HEK293 (cell line): ENCODE data around the gene PALD1.

ENCODE experiments used
- CTCF ChIA-PET: fragments of 350-600 bp; formaldehyde crosslinking; extraction: SDS; loops from one replicate; lab custom pipeline; 2021; ENCODE audit warnings: antibody characterized with exemption; lab: Yijun Ruan, JAX
- POLR2A ChIA-PET: fragments of 300-600 bp; formaldehyde crosslinking; extraction: SDS; loops from one replicate; lab custom pipeline; 2020; ENCODE audit warnings: antibody characterized with exemption, inconsistent platforms; lab: Yijun Ruan, JAX
- H3K27ac ChIP-seq: fragments of 200-500 bp; sonication (Bioruptor generic); 2 replicates; pipeline ENCODE4 v1.5.1; 2014; ENCODE audit warnings: low read depth, low read length, control low read depth, inconsistent platforms; ENCODE audit errors: extremely low read depth
- H3K36me3 ChIP-seq, 2 experiments: fragments of 200-500 bp in 1 of 2; sonication (Bioruptor generic) in 1 of 2; 1 replicate in 1 of 2; 2 replicates in 1 of 2; pipeline ENCODE4 v1.5.1; 2014 to 2017; ENCODE audit warnings: inconsistent platforms in 2 of 2, low read length in 2 of 2; ENCODE audit not compliant: control insufficient read depth in 2 of 2, insufficient read depth in 1 of 2
- H3K4me1 ChIP-seq: fragments of 200-500 bp; sonication (Bioruptor generic); 2 replicates; pipeline ENCODE4 v1.5.1; 2014; ENCODE audit warnings: mild to moderate bottlenecking, low read length, inconsistent platforms; ENCODE audit not compliant: control insufficient read depth, insufficient read depth
- H3K4me3 ChIP-seq: 2 replicates; pipeline ENCODE4 v1.5.1; 2011; ENCODE audit warnings: low read depth, mild to moderate bottlenecking, control low read depth, low read length, moderate library complexity
- H3K9me3 ChIP-seq: fragments of 200-500 bp; sonication (Bioruptor generic); 2 replicates; pipeline ENCODE4 v1.5.1; 2014; ENCODE audit warnings: low read depth, low read length, inconsistent platforms; ENCODE audit not compliant: control insufficient read depth, insufficient read depth
- BCL6B ChIP-seq: fragments of 450-650 bp; formaldehyde crosslinking; IDR thresholded peaks from 2 replicates; pipeline ENCODE4 v1.5.1; 2017; ENCODE audit warnings: missing biosample characterization, missing genetic modification characterization
- EGR2 ChIP-seq: fragments of 450-650 bp; formaldehyde crosslinking; IDR thresholded peaks from 2 replicates; pipeline ENCODE4 v1.5.1; 2016; ENCODE audit warnings: low read depth, missing biosample characterization, missing genetic modification characterization
- GFI1B ChIP-seq: fragments of 450-650 bp; formaldehyde crosslinking; IDR thresholded peaks from 2 replicates; pipeline ENCODE4 v1.5.1; 2016; ENCODE audit warnings: missing biosample characterization, missing genetic modification characterization
- GLIS1 ChIP-seq: fragments of 450-650 bp; formaldehyde crosslinking; IDR thresholded peaks from 2 replicates; pipeline ENCODE4 v1.5.1; 2016; ENCODE audit warnings: missing biosample characterization, missing genetic modification characterization
- HOXC10 ChIP-seq: sonication (generic); formaldehyde crosslinking; IDR thresholded peaks from 2 replicates; pipeline ENCODE4 v1.8.1; 2023; ENCODE audit warnings: mild to moderate bottlenecking, missing genetic modification reagents
- OVOL3 ChIP-seq: fragments of 450-650 bp; formaldehyde crosslinking; IDR thresholded peaks from 2 replicates; pipeline ENCODE4 v1.5.1; 2016; ENCODE audit warnings: missing biosample characterization, missing genetic modification characterization
- SALL2 ChIP-seq: fragments of 450-650 bp; formaldehyde crosslinking; IDR thresholded peaks from 2 replicates; pipeline ENCODE4 v1.5.0; 2017; ENCODE audit warnings: missing biosample characterization, mild to moderate bottlenecking, missing genetic modification characterization, borderline replicate concordance
- SCRT1 ChIP-seq: fragments of 450-650 bp; formaldehyde crosslinking; IDR thresholded peaks from 2 replicates; pipeline ENCODE4 v1.5.1; 2016; ENCODE audit warnings: missing biosample characterization, missing genetic modification characterization, borderline replicate concordance
- SP7 ChIP-seq: fragments of 450-650 bp; formaldehyde crosslinking; IDR thresholded peaks from 2 replicates; pipeline ENCODE4 v1.5.1; 2016; ENCODE audit warnings: missing biosample characterization, missing genetic modification characterization
- ZBTB20 ChIP-seq: fragments of 450-650 bp; formaldehyde crosslinking; IDR thresholded peaks from 2 replicates; pipeline ENCODE4 v1.5.1; 2016; ENCODE audit warnings: missing biosample characterization, missing genetic modification characterization
- ZFHX2 ChIP-seq: fragments of 450-650 bp; formaldehyde crosslinking; conservative IDR thresholded peaks from 2 replicates; pipeline ENCODE4 v1.5.1; 2016; ENCODE audit warnings: missing biosample characterization, missing genetic modification characterization
- ZFP41 ChIP-seq: fragments of 450-650 bp; formaldehyde crosslinking; IDR thresholded peaks from 2 replicates; pipeline ENCODE4 v1.5.1; 2016; ENCODE audit warnings: missing biosample characterization, missing genetic modification characterization, borderline replicate concordance
- ZIC2 ChIP-seq: fragments of 450-650 bp; formaldehyde crosslinking; IDR thresholded peaks from 2 replicates; pipeline ENCODE4 v1.5.1; 2016; ENCODE audit warnings: missing biosample characterization, missing genetic modification characterization
- ZNF174 ChIP-seq: fragments of 450-650 bp; formaldehyde crosslinking; IDR thresholded peaks from 2 replicates; pipeline ENCODE4 v1.5.0; 2017; ENCODE audit warnings: missing biosample characterization, mild to moderate bottlenecking, missing genetic modification characterization
- ZNF23 ChIP-seq: fragments of 450-650 bp; formaldehyde crosslinking; IDR thresholded peaks from 2 replicates; pipeline ENCODE4 v1.5.1; 2016; ENCODE audit warnings: missing biosample characterization, missing genetic modification characterization, borderline replicate concordance
- ZNF239 ChIP-seq: fragments of 450-650 bp; formaldehyde crosslinking; IDR thresholded peaks from 2 replicates; pipeline ENCODE4 v1.5.1; 2016; ENCODE audit warnings: missing biosample characterization, missing genetic modification characterization
- ZNF24 ChIP-seq: fragments of 450-650 bp; formaldehyde crosslinking; IDR thresholded peaks from 2 replicates; pipeline ENCODE4 v1.5.1; 2016; ENCODE audit warnings: missing biosample characterization, missing genetic modification characterization
- ZNF404 ChIP-seq: fragments of 450-650 bp; formaldehyde crosslinking; IDR thresholded peaks from 2 replicates; pipeline ENCODE4 v1.5.1; 2017; ENCODE audit warnings: missing biosample characterization, missing genetic modification characterization
- ZNF488 ChIP-seq: fragments of 450-650 bp; formaldehyde crosslinking; IDR thresholded peaks from 2 replicates; pipeline ENCODE4 v1.5.1; 2016; ENCODE audit warnings: missing biosample characterization, missing genetic modification characterization
- ZNF544 ChIP-seq: fragments of 450-650 bp; formaldehyde crosslinking; IDR thresholded peaks from 2 replicates; pipeline ENCODE4 v1.5.0; 2017; ENCODE audit warnings: missing biosample characterization, missing genetic modification characterization
- ZNF558 ChIP-seq: fragments of 450-650 bp; formaldehyde crosslinking; IDR thresholded peaks from 2 replicates; pipeline ENCODE4 v1.5.1; 2016; ENCODE audit warnings: missing biosample characterization, missing genetic modification characterization
- ZNF658 ChIP-seq: fragments of 450-650 bp; formaldehyde crosslinking; IDR thresholded peaks from 2 replicates; pipeline ENCODE4; 2016; ENCODE audit warnings: missing biosample characterization, missing genetic modification characterization
- ZNF791 ChIP-seq: fragments of 450-650 bp; formaldehyde crosslinking; IDR thresholded peaks from 2 replicates; pipeline ENCODE4 v1.5.1; 2016; ENCODE audit warnings: missing biosample characterization, missing genetic modification characterization
- ZNF830 ChIP-seq: fragments of 450-650 bp; IDR thresholded peaks from 2 replicates; pipeline ENCODE4 v1.5.0; 2018; ENCODE audit warnings: missing biosample characterization, missing genetic modification characterization, low read depth, mild to moderate bottlenecking, moderate library complexity
- ZSCAN5A ChIP-seq: fragments of 450-650 bp; formaldehyde crosslinking; IDR thresholded peaks from 2 replicates; pipeline ENCODE4 v1.5.1; 2016; ENCODE audit warnings: missing biosample characterization, missing genetic modification characterization
- ZXDB ChIP-seq: fragments of 450-650 bp; formaldehyde crosslinking; IDR thresholded peaks from 2 replicates; pipeline ENCODE4 v1.5.1; 2016; ENCODE audit warnings: missing biosample characterization, missing genetic modification characterization
- TF ChIP-seq, protein P1 (sequence below): fragments of 450-650 bp; IDR thresholded peaks from 2 replicates; pipeline ENCODE4 v1.5.1; 2018; ENCODE audit warnings: missing biosample characterization, missing genetic modification characterization
- TF ChIP-seq, protein P2 (sequence below): fragments of 450-650 bp; formaldehyde crosslinking; IDR thresholded peaks from 2 replicates; pipeline ENCODE4 v1.5.1; 2016; ENCODE audit warnings: missing biosample characterization, missing genetic modification characterization

The PALD1 gene

DNA sequence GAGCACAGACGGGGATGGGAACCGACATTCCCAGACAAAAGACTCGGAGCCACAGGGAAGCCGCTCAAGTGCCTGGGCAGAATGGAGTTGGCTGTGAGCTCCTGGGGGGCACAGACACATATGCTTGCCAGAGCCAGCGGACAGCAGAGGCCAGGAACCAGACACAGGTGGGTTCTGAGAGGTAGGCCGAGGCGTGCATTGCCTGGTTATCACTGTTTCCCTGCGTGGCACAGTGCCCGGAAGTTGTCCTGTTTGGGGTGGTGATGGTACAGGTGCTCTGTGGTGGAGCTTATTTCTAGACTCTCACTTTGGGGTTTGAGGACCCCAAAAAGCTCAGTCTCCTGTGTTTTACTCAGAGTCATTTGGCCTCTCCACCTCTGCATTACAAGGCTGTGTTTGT lies 2.5 kb downstream of the PALD1 start:
- peaks cover 6% of the 10 kb centered on the region for H3K4me1 ChIP-seq
- POLR2A ChIA-PET: no interaction called here
- H3K4me3 ChIP-seq: no peak overlapping the region
- peaks cover 0 to 23% of the 10 kb centered on the region in 2 experiments; a peak in 2 of 3 replicates for H3K36me3 ChIP-seq
- H3K27ac ChIP-seq: no peak overlapping the region
- TF ChIP-seq ZNF488 (tag by site-specific recombination): no peak
- TF ChIP-seq EGR2 (tag by site-specific recombination): no peak
- no peak for TF ChIP-seq ZNF544 (tag by site-specific recombination)
- no peak for TF ChIP-seq BCL6B
- no peak for TF ChIP-seq ZNF404
- no peak for TF ChIP-seq ZNF791
- no peak for TF ChIP-seq ZNF830 (tag by site-specific recombination)
- no peak for TF ChIP-seq SALL2 (tag by site-specific recombination)
- no peak for TF ChIP-seq ZNF24 (tag by site-specific recombination)
- no peak for TF ChIP-seq ZBTB20
- TF ChIP-seq ZNF558: no peak
- TF ChIP-seq, protein P1, sequence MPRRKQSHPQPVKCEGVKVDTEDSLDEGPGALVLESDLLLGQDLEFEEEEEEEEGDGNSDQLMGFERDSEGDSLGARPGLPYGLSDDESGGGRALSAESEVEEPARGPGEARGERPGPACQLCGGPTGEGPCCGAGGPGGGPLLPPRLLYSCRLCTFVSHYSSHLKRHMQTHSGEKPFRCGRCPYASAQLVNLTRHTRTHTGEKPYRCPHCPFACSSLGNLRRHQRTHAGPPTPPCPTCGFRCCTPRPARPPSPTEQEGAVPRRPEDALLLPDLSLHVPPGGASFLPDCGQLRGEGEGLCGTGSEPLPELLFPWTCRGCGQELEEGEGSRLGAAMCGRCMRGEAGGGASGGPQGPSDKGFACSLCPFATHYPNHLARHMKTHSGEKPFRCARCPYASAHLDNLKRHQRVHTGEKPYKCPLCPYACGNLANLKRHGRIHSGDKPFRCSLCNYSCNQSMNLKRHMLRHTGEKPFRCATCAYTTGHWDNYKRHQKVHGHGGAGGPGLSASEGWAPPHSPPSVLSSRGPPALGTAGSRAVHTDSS (tag by site-specific recombination): no peak
- TF ChIP-seq ZNF239 (tag by site-specific recombination): no peak
- TF ChIP-seq ZFP41 (tag by site-specific recombination): no peak
- no peak for TF ChIP-seq ZNF23
- TF ChIP-seq ZNF174 (tag by site-specific recombination): no peak
- TF ChIP-seq SCRT1 (tag by site-specific recombination): no peak
- TF ChIP-seq, protein P2, sequence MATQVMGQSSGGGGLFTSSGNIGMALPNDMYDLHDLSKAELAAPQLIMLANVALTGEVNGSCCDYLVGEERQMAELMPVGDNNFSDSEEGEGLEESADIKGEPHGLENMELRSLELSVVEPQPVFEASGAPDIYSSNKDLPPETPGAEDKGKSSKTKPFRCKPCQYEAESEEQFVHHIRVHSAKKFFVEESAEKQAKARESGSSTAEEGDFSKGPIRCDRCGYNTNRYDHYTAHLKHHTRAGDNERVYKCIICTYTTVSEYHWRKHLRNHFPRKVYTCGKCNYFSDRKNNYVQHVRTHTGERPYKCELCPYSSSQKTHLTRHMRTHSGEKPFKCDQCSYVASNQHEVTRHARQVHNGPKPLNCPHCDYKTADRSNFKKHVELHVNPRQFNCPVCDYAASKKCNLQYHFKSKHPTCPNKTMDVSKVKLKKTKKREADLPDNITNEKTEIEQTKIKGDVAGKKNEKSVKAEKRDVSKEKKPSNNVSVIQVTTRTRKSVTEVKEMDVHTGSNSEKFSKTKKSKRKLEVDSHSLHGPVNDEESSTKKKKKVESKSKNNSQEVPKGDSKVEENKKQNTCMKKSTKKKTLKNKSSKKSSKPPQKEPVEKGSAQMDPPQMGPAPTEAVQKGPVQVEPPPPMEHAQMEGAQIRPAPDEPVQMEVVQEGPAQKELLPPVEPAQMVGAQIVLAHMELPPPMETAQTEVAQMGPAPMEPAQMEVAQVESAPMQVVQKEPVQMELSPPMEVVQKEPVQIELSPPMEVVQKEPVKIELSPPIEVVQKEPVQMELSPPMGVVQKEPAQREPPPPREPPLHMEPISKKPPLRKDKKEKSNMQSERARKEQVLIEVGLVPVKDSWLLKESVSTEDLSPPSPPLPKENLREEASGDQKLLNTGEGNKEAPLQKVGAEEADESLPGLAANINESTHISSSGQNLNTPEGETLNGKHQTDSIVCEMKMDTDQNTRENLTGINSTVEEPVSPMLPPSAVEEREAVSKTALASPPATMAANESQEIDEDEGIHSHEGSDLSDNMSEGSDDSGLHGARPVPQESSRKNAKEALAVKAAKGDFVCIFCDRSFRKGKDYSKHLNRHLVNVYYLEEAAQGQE (tag by site-specific recombination): no peak
- TF ChIP-seq, all 188 proteins: peak for 0
- H3K9me3 ChIP-seq: no peaks in the 10 kb centered on the region
- CTCF ChIA-PET: interaction anchor here (0.6 kb wide), 1 partner anchor 48 kb away, joined by 3 read pairs; no protein-coding TSS in a partner anchor

GRCh38 chr10:70481831-70482530 lies 3.4 kb downstream of the PALD1 start:
- peaks cover 0 to 27% of the 10 kb centered on the region in 2 experiments; a peak in 2 of 3 replicates for H3K36me3 ChIP-seq
- POLR2A ChIA-PET: no interaction called here
- H3K4me1 ChIP-seq: peaks cover 6% of the 10 kb centered on the region
- 0 out of 2 replicates have a peak, but pooled peaks have one; percentile 27 for TF ChIP-seq ZBTB20
- peak; percentile 90 for TF ChIP-seq ZIC2 (tag by site-specific recombination)
- no peak for TF ChIP-seq ZSCAN5A (tag by site-specific recombination)
- no peak for TF ChIP-seq GFI1B
- no peak for TF ChIP-seq ZNF658 (tag by site-specific recombination)
- no peak for TF ChIP-seq SP7
- TF ChIP-seq GLIS1: peak; percentile 73
- no peak for TF ChIP-seq ZXDB (tag by site-specific recombination)
- no peak for TF ChIP-seq OVOL3 (tag by site-specific recombination)
- TF ChIP-seq ZNF544 (tag by site-specific recombination): no peak
- no peak for TF ChIP-seq HOXC10 (CRISPR knock-in tag)
- no peak for TF ChIP-seq ZFHX2 (tag by site-specific recombination)

More at GRCh38 chr10:70481831-70482530, 3.4 kb downstream of the PALD1 start:
- Histone ChIP-seq H3K4me3 (no peak overlapping the region), H3K9me3 (no peaks in the 10 kb centered on the region), H3K27ac (no peak overlapping the region)
- CTCF ChIA-PET: no interaction called here
